K562 (cell line): ENCODE measurements around the gene NRGN. TPM values are rescaled to one million over a fixed set of nuclear protein-coding genes. Genes with fewer than 3 reads are reported as not detected.
A peak's percentile ranks its signal among the peaks of the same experiment; 100 is the strongest.

ENCODE experiments used
- ATAC-seq: fragments of 200-7000 bp; cut with Tn5 transposase; 3 replicates; pipeline ENCODE4 v1.9.1; 2020; ENCODE audit warnings: moderate library complexity
- BruUV-seq: library from RNA; stranded (reverse); fragments of 400-500 nt; replicated peaks from 2 replicates; lab custom pipeline; 2021; lab: Mats Ljungman, UMichigan
- CTCF ChIA-PET: fragments of 300-600 bp; formaldehyde crosslinking; extraction: SDS; loops from one replicate; lab custom pipeline; 2021; ENCODE audit warnings: low intra/inter-chr PET ratio; lab: Yijun Ruan, JAX
- POLR2A ChIA-PET: fragments of 300-600, 350-650 bp; sonication (Branson Sonifier 250); formaldehyde crosslinking; extraction: SDS; loops from one replicate; lab custom pipeline; 2021; ENCODE audit warnings: antibody characterized with exemption, inconsistent platforms; lab: Yijun Ruan, JAX
- DNase-seq, 4 experiments: peaks; one replicate each; pipeline versions ENCODE4 v3.0.0 to v3.0.0-alpha.2; 2011 to 2018; ENCODE audit warnings: low spot score in 3 of 4, mixed read lengths in 3 of 4; ENCODE audit errors: extremely low read depth in 1 of 4
- FAIRE-seq: peaks from 2 replicates; lab custom pipeline; 2011; peaks lifted over from hg19 to GRCh38; lab: Jason Lieb, UNC
- H2AFZ ChIP-seq: 2 replicates; pipeline ENCODE4 v1.6.0; 2011; ENCODE audit warnings: low read depth, low read length, control low read depth, inconsistent platforms
- H3K27ac ChIP-seq: fragments of 200-600 bp; 3 replicates; pipeline ENCODE4 v1.8.0; 2011; ENCODE audit warnings: low read depth, mild to moderate bottlenecking, control low read depth, inconsistent platforms, low read length, moderate library complexity, mixed read lengths; ENCODE audit errors: extremely low read depth
- H3K27me3 ChIP-seq, 2 experiments: fragments of 300-600 bp in 1 of 2; 2 replicates in 1 of 2; 3 replicates in 1 of 2; pipeline versions ENCODE4 v1.6.0 to v1.8.0; 2011; ENCODE audit warnings: inconsistent platforms in 2 of 2, low read length in 2 of 2, mild to moderate bottlenecking in 1 of 2, mixed read lengths in 1 of 2, moderate library complexity in 1 of 2; ENCODE audit not compliant: control insufficient read depth in 2 of 2, insufficient read depth in 2 of 2
- H3K36me3 ChIP-seq: fragments of 300-600 bp; 3 replicates; pipeline ENCODE4 v1.8.0; 2011; ENCODE audit warnings: mild to moderate bottlenecking, low read length, inconsistent platforms; ENCODE audit not compliant: control insufficient read depth, insufficient read depth
- H3K4me1 ChIP-seq, 2 experiments: fragments of 200-600 bp in 1 of 2; replicated peaks in 1 of 2; 2 replicates in 1 of 2; 3 replicates in 1 of 2; pipeline versions ENCODE4 v1.5.1 to v1.8.0; 2011; ENCODE audit warnings: inconsistent platforms in 2 of 2, low read length in 2 of 2, mild to moderate bottlenecking in 1 of 2, mixed read lengths in 1 of 2, moderate library complexity in 1 of 2; ENCODE audit not compliant: control insufficient read depth in 2 of 2, insufficient read depth in 2 of 2
- H3K4me2 ChIP-seq: 2 replicates; pipeline ENCODE4 v1.6.1; 2011; ENCODE audit warnings: low read length, control low read depth, inconsistent platforms, mixed read lengths; ENCODE audit not compliant: insufficient read depth
- H3K4me3 ChIP-seq: fragments of 200-600 bp; sonication (generic), shearing (Covaris generic); 2 replicates; pipeline ENCODE4 v1.5.1; 2016; ENCODE audit warnings: control low read depth, inconsistent platforms
- H3K79me2 ChIP-seq: fragments of 200-600 bp; 3 replicates; pipeline ENCODE4 v1.8.0; 2011; ENCODE audit warnings: low read length, inconsistent platforms; ENCODE audit not compliant: control insufficient read depth, insufficient read depth
- H3K9ac ChIP-seq, 2 experiments: 2 replicates each; pipeline versions ENCODE4 v1.6.0 to v1.6.1; 2011; ENCODE audit warnings: low read depth in 2 of 2, low read length in 2 of 2, control low read depth in 1 of 2, inconsistent platforms in 1 of 2, mild to moderate bottlenecking in 1 of 2, mixed read lengths in 1 of 2; ENCODE audit not compliant: insufficient read depth in 1 of 2
- H3K9me1 ChIP-seq: one replicate; pipeline ENCODE4 v1.6.0; 2011; ENCODE audit warnings: inconsistent platforms, mild to moderate bottlenecking, low read length, moderate library complexity; ENCODE audit not compliant: control insufficient read depth, insufficient read depth
- H3K9me3 ChIP-seq: replicated peaks from 2 replicates; pipeline ENCODE4 v1.5.1; 2011; ENCODE audit warnings: low read depth, low read length, inconsistent platforms; ENCODE audit not compliant: control insufficient read depth, insufficient read depth
- H4K20me1 ChIP-seq: replicated peaks from 2 replicates; pipeline ENCODE4 v1.6.1; 2011; ENCODE audit warnings: low read length, inconsistent platforms, mixed read lengths; ENCODE audit not compliant: control insufficient read depth, insufficient read depth
- C11orf30 ChIP-seq: fragments of 450-650 bp; IDR thresholded peaks from 2 replicates; pipeline ENCODE4 v1.6.1; 2016; ENCODE audit warnings: low read depth, mild to moderate bottlenecking
- CC2D1A ChIP-seq: fragments of 450-650 bp; IDR thresholded peaks from 2 replicates; pipeline ENCODE4 v1.6.1; 2017; ENCODE audit warnings: mild to moderate bottlenecking
- FOSL1 ChIP-seq: fragments of 200-800 bp; sonication (Bioruptor generic); conservative IDR thresholded peaks from 2 replicates; pipeline ENCODE4 v1.6.1; 2016; ENCODE audit warnings: missing genetic modification characterization, missing compliant biosample characterization
- MAFF ChIP-seq: IDR thresholded peaks from 2 replicates; pipeline ENCODE4 v1.6.1; 2012; ENCODE audit warnings: low read length, improper control_type of control experiment
- MCM3 ChIP-seq: fragments of 450-650 bp; IDR thresholded peaks from 2 replicates; pipeline ENCODE4 v1.6.1; 2016
- MEIS2 ChIP-seq: fragments of 450-650 bp; IDR thresholded peaks from 2 replicates; pipeline ENCODE4 v1.6.1; 2014; ENCODE audit warnings: mild to moderate bottlenecking; ENCODE audit not compliant: partially characterized antibody
- NKRF ChIP-seq: fragments of 450-650 bp; IDR thresholded peaks from 2 replicates; pipeline ENCODE4 v1.6.1; 2016; ENCODE audit warnings: borderline replicate concordance
- ZFX ChIP-seq: sonication (generic); formaldehyde crosslinking; IDR thresholded peaks from 2 replicates; pipeline ENCODE4 v1.8.0; 2022; ENCODE audit warnings: mild to moderate bottlenecking, missing genetic modification reagents, moderate library complexity
- ZNF212 ChIP-seq: fragments of 450-650 bp; formaldehyde crosslinking; IDR thresholded peaks from 2 replicates; pipeline ENCODE4 v1.4.0; 2020; ENCODE audit warnings: mild to moderate bottlenecking
- ZNF316 ChIP-seq: fragments of 450-650 bp; IDR thresholded peaks from 2 replicates; pipeline ENCODE4 v1.6.1; 2016
- WGBS: fragments of 100-300 bp; shearing (Covaris generic); methylation state at CpG from one replicate; pipeline ENCODE4 v1.1.6; 2016; ENCODE audit warnings: low coverage, mixed read lengths; ENCODE audit not compliant: insufficient coverage; ENCODE audit errors: missing lambda C conversion rate; 5-methylcytosine and 5-hydroxymethylcytosine counted together
- in situ Hi-C: fragments of 300-500 bp; cut with MboI; formaldehyde crosslinking; loops from 4 replicates; pipeline ENCODE4 v1.15.0; 2018; ENCODE audit warnings: inconsistent platforms, mixed read lengths
- intact Hi-C: fragments of 100-400 bp; cut with micrococcal nuclease; formaldehyde crosslinking; loops from 2 replicates; pipeline ENCODE4 v1.14.2; 2022
- polyA plus RNA-seq, 8 experiments: library from polyadenylated mRNA; depleted of rRNA in 4 of 8; stranded (reverse) in 5 of 8; unstranded in 3 of 8; fragments of >200 nt; fragmentation: Nextera tagmentation in 2 of 8; fragmentation: Illumina TruSeq in 1 of 8; extraction: Ambion mirVana in 2 of 8; extraction: Trizol in 1 of 8; gene quantifications; 2 replicates each; pipeline versions ENCODE4 v1.2.1 to v1.2.3, GENCODE V29; 2011 to 2014; ENCODE audit warnings: inconsistent platforms in 1 of 8, missing spikeins in 1 of 8
- total RNA-seq, 7 experiments: library from RNA; depleted of rRNA in 6 of 7; stranded (reverse); fragments of >200 nt in 6 of 7; fragmentation: Illumina TruSeq in 2 of 7; extraction: Trizol in 2 of 7; gene quantifications; 2 replicates each; pipeline versions ENCODE4 v1.2.1 to v1.2.3, GENCODE V29; 2011 to 2021; ENCODE audit warnings: low replicate concordance in 1 of 7

The NRGN gene
- total and polyA plus RNA-seq, 9 of the 15 experiments (the other 6 are each of a cell fraction or from before 2014, with no cell fraction given), result 0.29 to 7.8 (median 3.5) TPM; not detected in 2

GRCh38 chr11:124784051-124784450, 44.3 kb downstream of the NRGN start:
- in situ Hi-C loops (no loop called here), intact Hi-C loops (no loop called here)
- H2AFZ ChIP-seq, result no peak overlapping the region
- CTCF ChIA-PET, result interaction anchor here (0.6 kb wide), 1 partner anchor 54 kb away, joined by 3 read pairs; no protein-coding TSS in a partner anchor
- no peak overlapping the region for H3K9ac ChIP-seq
- FAIRE-seq (no peak), ATAC-seq (no peak), DNase-seq (no peak)
- no TSS peak for BruUV-seq
- no peak overlapping the region for H3K4me2 ChIP-seq
- TF ChIP-seq ZFX (CRISPR knock-in tag), result no peak
- no peak for TF ChIP-seq CC2D1A
- no peak for TF ChIP-seq MCM3
- TF ChIP-seq MEIS2, result no peak
- TF ChIP-seq C11orf30, result peak; percentile 34
- TF ChIP-seq MAFF, result no peak
- no peak for TF ChIP-seq ZNF212 (CRISPR knock-in tag)
- TF ChIP-seq NKRF, result no peak
- no peak for TF ChIP-seq FOSL1 (tag)
- TF ChIP-seq ZNF316, result peak; percentile 53; the same call in 1 of the 2 replicates
- no peaks in the 10 kb centered on the region for H3K4me1 ChIP-seq
- WGBS, result 96% methylated on average over 2 of the region's 2 CpGs
- H3K79me2 ChIP-seq, result no peaks in the 10 kb centered on the region
- no peaks in the 10 kb centered on the region for H3K9me3 ChIP-seq
- no peaks in the 10 kb centered on the region for H4K20me1 ChIP-seq
- H3K4me3 ChIP-seq, result no peak overlapping the region
- no peak overlapping the region for H3K27ac ChIP-seq
- POLR2A ChIA-PET, result no interaction called here
- no peaks in the 10 kb centered on the region for H3K9me1 ChIP-seq
- no peaks in the 10 kb centered on the region for H3K27me3 ChIP-seq
- H3K36me3 ChIP-seq, result no peaks in the 10 kb centered on the region
